Astrocyte (in vitro differentiated cells and primary cell): ENCODE results near the gene CPNE4. TPM values are rescaled to one million over a fixed set of nuclear protein-coding genes. Genes with fewer than 3 reads are reported as not detected.

Source experiments
- DNase-seq: peaks from one replicate; pipeline ENCODE4 v3.0.0-alpha.2; 2010; ENCODE audit warnings: low read depth
- FAIRE-seq: peaks from 2 replicates; lab custom pipeline; 2011; peaks lifted over from hg19 to GRCh38; lab: Jason Lieb, UNC
- H2AFZ ChIP-seq: 2 replicates; pipeline ENCODE4 v1.6.0; 2012; ENCODE audit warnings: low read depth, low read length, inconsistent platforms
- H3K27ac ChIP-seq: 2 replicates; pipeline ENCODE4 v1.5.1; 2011; ENCODE audit warnings: low read depth, low read length, inconsistent platforms
- H3K27me3 ChIP-seq: 2 replicates; pipeline ENCODE4 v1.6.0; 2011; ENCODE audit warnings: low read length, inconsistent platforms; ENCODE audit not compliant: insufficient read depth
- H3K36me3 ChIP-seq: 2 replicates; pipeline ENCODE4 v1.5.1; 2011; ENCODE audit warnings: low read length, inconsistent platforms; ENCODE audit not compliant: insufficient read depth
- H3K4me1 ChIP-seq: 2 replicates; pipeline ENCODE4 v1.5.1; 2011; ENCODE audit warnings: low read length, inconsistent platforms; ENCODE audit not compliant: insufficient read depth
- H3K4me2 ChIP-seq: 2 replicates; pipeline ENCODE4 v1.6.0; 2012; ENCODE audit warnings: low read length, inconsistent platforms
- H3K4me3 ChIP-seq: 2 replicates; pipeline ENCODE4 v1.5.1; 2011; ENCODE audit warnings: low read depth, mild to moderate bottlenecking, low read length, inconsistent platforms; ENCODE audit not compliant: insufficient read depth
- H3K79me2 ChIP-seq: 2 replicates; pipeline ENCODE4 v1.6.0; 2012; ENCODE audit warnings: mild to moderate bottlenecking, low read length, inconsistent platforms; ENCODE audit not compliant: insufficient read depth
- H3K9ac ChIP-seq: 2 replicates; pipeline ENCODE4 v1.6.0; 2012; ENCODE audit warnings: mild to moderate bottlenecking, low read length, inconsistent platforms
- H3K9me3 ChIP-seq: 2 replicates; pipeline ENCODE4 v1.5.1; 2012; ENCODE audit warnings: low read depth, mild to moderate bottlenecking, low read length, inconsistent platforms; ENCODE audit not compliant: insufficient read depth
- H4K20me1 ChIP-seq: 2 replicates; pipeline ENCODE4 v1.6.0; 2012; ENCODE audit warnings: low read length, inconsistent platforms; ENCODE audit not compliant: insufficient read depth
- H3K27ac Mint-ChIP-seq: one replicate; pipeline ENCODE4 v1.8.0; 2021; ENCODE audit warnings: mild to moderate bottlenecking, mixed read lengths; ENCODE audit not compliant: unreplicated experiment
- H3K27me3 Mint-ChIP-seq: one replicate; pipeline ENCODE4 v1.8.0; 2021; ENCODE audit warnings: low read depth, mixed read lengths; ENCODE audit not compliant: unreplicated experiment
- H3K36me3 Mint-ChIP-seq: one replicate; pipeline ENCODE4 v1.8.0; 2021; ENCODE audit warnings: low read depth, mixed read lengths; ENCODE audit not compliant: unreplicated experiment
- H3K4me1 Mint-ChIP-seq: one replicate; pipeline ENCODE4 v1.8.0; 2021; ENCODE audit warnings: low read depth, mixed read lengths; ENCODE audit not compliant: unreplicated experiment
- H3K4me3 Mint-ChIP-seq: one replicate; pipeline ENCODE4 v1.8.0; 2021; ENCODE audit warnings: mild to moderate bottlenecking, moderate library complexity, mixed read lengths; ENCODE audit not compliant: unreplicated experiment
- H3K9me3 Mint-ChIP-seq: one replicate; pipeline ENCODE4 v1.8.0; 2021; ENCODE audit warnings: mild to moderate bottlenecking, mixed read lengths; ENCODE audit not compliant: unreplicated experiment
- CTCF ChIP-seq: IDR thresholded peaks from 2 replicates; pipeline ENCODE4 v1.5.1; 2011; ENCODE audit warnings: low read depth, mild to moderate bottlenecking, inconsistent platforms, low read length, moderate library complexity; ENCODE audit not compliant: insufficient read depth
- EZH2 ChIP-seq: IDR thresholded peaks from 2 replicates; pipeline ENCODE4 v1.6.1; 2012; ENCODE audit warnings: mild to moderate bottlenecking, low read length, inconsistent platforms; ENCODE audit not compliant: insufficient read depth
- total RNA-seq: library from RNA; stranded (reverse); gene quantifications from 2 replicates; pipeline ENCODE4 v1.2.1, GENCODE V29; 2021

The CPNE4 gene
- total RNA-seq, 1 donor from 2014 or later = 0.68 TPM

GRCh38 chr3:131976448-131976847 is 58.4 kb downstream of the CPNE4 start:
- Mint-ChIP-seq H3K9me3 (peaks cover 6% of the 10 kb centered on the region), H3K27ac (no peak overlapping the region), H3K4me3 (no peak overlapping the region), H3K36me3 (no peaks in the 10 kb centered on the region), H3K27me3 (no peaks in the 10 kb centered on the region), H3K4me1 (peaks cover 10% of the 10 kb centered on the region)
- Histone ChIP-seq H3K9me3 (no peaks in the 10 kb centered on the region), H3K27me3 (no peaks in the 10 kb centered on the region), H3K4me3 (no peak overlapping the region), H3K4me1 (no peaks in the 10 kb centered on the region), H3K9ac (no peak overlapping the region), H3K36me3 (no peaks in the 10 kb centered on the region), H2AFZ (no peak overlapping the region), H4K20me1 (no peaks in the 10 kb centered on the region), H3K27ac (no peak overlapping the region), H3K4me2 (no peak overlapping the region), H3K79me2 (no peaks in the 10 kb centered on the region)
- DNase-seq (no peak), FAIRE-seq (no peak)
- TF ChIP-seq EZH2 = no peak
- no peak for TF ChIP-seq CTCF

GRCh38 chr3:131975047-131975446 is 59.8 kb downstream of the CPNE4 start:
- FAIRE-seq = no peak
- H3K9me3 ChIP-seq = no peaks in the 10 kb centered on the region
- H3K36me3 ChIP-seq = no peaks in the 10 kb centered on the region
- no peak overlapping the region for H3K4me2 ChIP-seq
- no peaks in the 10 kb centered on the region for H3K27me3 ChIP-seq
- no peak for TF ChIP-seq EZH2
- no peak for TF ChIP-seq CTCF
- peak overlapping the region; percentile 26 for H3K27ac Mint-ChIP-seq
- DNase-seq = no peak
- no peak overlapping the region for H2AFZ ChIP-seq
- H3K4me1 ChIP-seq = no peaks in the 10 kb centered on the region
- no peak overlapping the region for H3K9ac ChIP-seq
- H3K27ac ChIP-seq = no peak overlapping the region
- H3K27me3 Mint-ChIP-seq = no peaks in the 10 kb centered on the region
- H4K20me1 ChIP-seq = no peaks in the 10 kb centered on the region
- peaks cover 3% of the 10 kb centered on the region for H3K9me3 Mint-ChIP-seq
- H3K36me3 Mint-ChIP-seq = no peaks in the 10 kb centered on the region
- H3K4me3 Mint-ChIP-seq = no peak overlapping the region
- H3K4me3 ChIP-seq = no peak overlapping the region
- H3K79me2 ChIP-seq = no peaks in the 10 kb centered on the region
- H3K4me1 Mint-ChIP-seq = peaks cover 5% of the 10 kb centered on the region

- H3K79me2 ChIP-seq = no peaks in the 10 kb centered on the region
- H3K9me3 Mint-ChIP-seq = peaks cover 2% of the 10 kb centered on the region
- H3K4me3 ChIP-seq = no peak overlapping the region
- peak overlapping the region; percentile 41 for H3K27ac Mint-ChIP-seq
- H2AFZ ChIP-seq = no peak overlapping the region
- no peaks in the 10 kb centered on the region for H3K9me3 ChIP-seq
- H3K4me1 Mint-ChIP-seq = peaks cover 5% of the 10 kb centered on the region
- H3K27ac ChIP-seq = no peak overlapping the region
- H3K4me2 ChIP-seq = no peak overlapping the region
- no peaks in the 10 kb centered on the region for H4K20me1 ChIP-seq
- DNase-seq (peak; percentile 73), FAIRE-seq (no peak)
- H3K4me3 Mint-ChIP-seq = no peak overlapping the region
- H3K9ac ChIP-seq = no peak overlapping the region
- H3K36me3 ChIP-seq = no peaks in the 10 kb centered on the region
- no peaks in the 10 kb centered on the region for H3K4me1 ChIP-seq
- no peaks in the 10 kb centered on the region for H3K36me3 Mint-ChIP-seq
- H3K27me3 Mint-ChIP-seq = no peaks in the 10 kb centered on the region
- TF ChIP-seq EZH2 (no peak), CTCF (no peak)
- no peaks in the 10 kb centered on the region for H3K27me3 ChIP-seq
These were observed 61.1 kb downstream of the CPNE4 start for GRCh38 chr3:131973731-131974130.
